HL-60/S4 (cell line): ENCODE data around the gene PCBP3.

Experiments
- in situ Hi-C: fragments of 300-500 bp; cut with MboI; formaldehyde crosslinking; loops from 2 replicates; pipeline ENCODE4 v1.14.3; 2022; ENCODE audit warnings: low sequenced_read_pairs

Gene PCBP3

GRCh38 chr21:45868488-45868887 lies 225.0 kb downstream of the PCBP3 start:
- in situ Hi-C loops, result no loop called here

GRCh38 chr21:45869121-45870007 lies 225.8 kb downstream of the PCBP3 start:
- in situ Hi-C loops, result no loop called here

GRCh38 chr21:45870421-45870820 lies 226.9 kb downstream of the PCBP3 start:
- in situ Hi-C loops, result no loop called here

- in situ Hi-C loops, result no loop called here
These were observed 227.5 kb downstream of the PCBP3 start for GRCh38 chr21:45870851-45871615.

GRCh38 chr21:45871616-45872236 lies 228.2 kb downstream of the PCBP3 start:
- in situ Hi-C loops, result no loop called here

- in situ Hi-C loops, result no loop called here
These were observed 228.9 kb downstream of the PCBP3 start for GRCh38 chr21:45872471-45872870.

- in situ Hi-C loops, result no loop called here
These were observed 229.4 kb downstream of the PCBP3 start for GRCh38 chr21:45872902-45873301.

GRCh38 chr21:45873418-45873817 lies 229.9 kb downstream of the PCBP3 start:
- in situ Hi-C loops, result no loop called here

GRCh38 chr21:45873866-45874265 lies 230.3 kb downstream of the PCBP3 start:
- in situ Hi-C loops, result no loop called here

GRCh38 chr21:45874716-45875415 lies 231.3 kb downstream of the PCBP3 start:
- in situ Hi-C loops, result no loop called here

- in situ Hi-C loops, result no loop called here
These were observed 231.9 kb downstream of the PCBP3 start for GRCh38 chr21:45875416-45875760.

GRCh38 chr21:45875881-45876280 lies 232.4 kb downstream of the PCBP3 start:
- in situ Hi-C loops, result no loop called here

- in situ Hi-C loops, result no loop called here
These were observed 233.1 kb downstream of the PCBP3 start for GRCh38 chr21:45876381-45877170.

GRCh38 chr21:45877171-45877438 lies 233.6 kb downstream of the PCBP3 start:
- in situ Hi-C loops, result no loop called here

- in situ Hi-C loops, result no loop called here
These were observed 234.4 kb downstream of the PCBP3 start for GRCh38 chr21:45877821-45878469.

GRCh38 chr21:45880097-45881068 lies 236.9 kb downstream of the PCBP3 start:
- in situ Hi-C loops, result no loop called here

GRCh38 chr21:45882645-45883044 lies 239.1 kb downstream of the PCBP3 start:
- in situ Hi-C loops, result no loop called here

GRCh38 chr21:45883090-45883489 lies 239.6 kb downstream of the PCBP3 start:
- in situ Hi-C loops, result no loop called here

- in situ Hi-C loops, result no loop called here
These were observed 242.0 kb downstream of the PCBP3 start for GRCh38 chr21:45885597-45885929.
